ENCODE data around the gene ZNF20.

The ZNF20 gene

DNA sequence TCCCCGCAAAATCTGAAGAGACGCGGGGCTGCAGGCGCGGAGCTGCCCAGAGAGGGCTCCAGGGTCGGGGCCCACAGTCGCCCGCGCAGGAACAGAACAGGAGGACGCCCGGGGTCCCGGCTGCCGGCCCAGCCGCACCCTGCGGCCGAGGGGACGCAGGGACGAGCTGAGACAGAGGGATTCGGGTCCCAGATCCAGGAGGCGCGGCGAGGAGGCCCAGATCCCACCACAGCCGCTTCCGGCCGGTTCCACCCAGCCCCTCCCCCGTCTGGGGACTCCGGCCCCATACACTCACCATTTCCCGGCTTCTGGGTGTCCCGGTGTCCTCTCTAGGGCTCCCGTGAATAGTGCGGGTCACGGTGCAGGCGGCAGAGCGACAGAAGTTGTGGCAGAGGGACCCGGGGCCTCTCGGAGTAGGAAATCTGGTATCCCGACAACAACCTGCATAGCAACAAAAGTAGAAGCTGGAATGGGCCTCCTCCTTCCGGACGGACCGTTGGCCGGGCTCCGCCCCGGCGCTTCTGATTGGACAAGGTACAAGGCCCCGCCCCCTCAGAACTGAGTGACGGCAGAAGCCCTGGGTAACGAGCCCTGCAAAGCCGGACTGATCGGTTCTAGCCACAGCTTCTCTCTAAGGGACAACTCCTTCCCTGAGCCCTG, at the start of gene ZNF20:
Gene ZNF20 (minus strand): TSS at position 466 of the 660 bp plus-strand sequence. CDS start 168 bp downstream, at position 298.
- DNase-seq, result peak; percentile 90

DNA sequence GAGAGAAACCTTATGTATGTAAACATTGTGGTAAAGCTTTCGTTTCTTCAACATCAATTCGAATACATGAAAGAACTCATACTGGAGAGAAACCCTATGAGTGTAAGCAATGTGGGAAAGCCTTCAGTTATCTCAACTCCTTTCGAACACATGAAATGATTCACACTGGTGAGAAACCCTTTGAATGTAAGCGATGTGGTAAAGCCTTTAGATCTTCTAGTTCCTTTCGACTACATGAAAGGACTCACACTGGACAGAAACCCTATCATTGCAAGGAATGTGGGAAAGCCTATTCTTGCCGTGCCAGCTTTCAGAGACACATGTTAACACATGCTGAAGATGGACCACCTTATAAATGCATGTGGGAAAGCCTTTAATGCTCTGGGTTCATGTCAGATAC, 47.5 kb upstream of the ZNF20 start:
- no peak for DNase-seq

DNA sequence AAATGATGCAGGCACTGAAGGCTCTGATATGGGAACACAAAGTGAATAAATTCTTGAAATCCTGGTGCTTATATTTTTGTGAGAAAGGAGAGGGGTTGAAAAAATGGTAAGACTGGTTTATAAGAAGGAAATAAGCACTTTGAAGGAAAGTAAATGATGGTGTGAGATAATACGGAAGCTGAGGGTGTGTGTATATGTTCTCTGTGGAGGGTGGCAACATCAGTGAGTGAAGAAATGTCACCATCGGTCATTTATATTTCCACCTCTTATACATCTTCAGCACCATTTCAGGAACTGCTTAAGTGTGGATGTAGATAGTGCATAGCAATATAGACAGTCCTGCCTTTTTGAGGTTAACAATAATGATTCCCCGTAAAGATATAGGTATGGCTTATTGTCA, 40.2 kb upstream of the ZNF20 start:
- no peak for DNase-seq

- DNase-seq, result no peak
These were observed 26.5 kb upstream of the ZNF20 start for GRCh38 chr19:12166626-12167025.

GRCh38 chr19:12163826-12164225, 23.7 kb upstream of the ZNF20 start:
- no peak for DNase-seq

- peak; percentile 92 for DNase-seq
These were observed 23.0 kb upstream of the ZNF20 start, which contains the start of gene ZNF136 for GRCh38 chr19:12162882-12163806. ZNF136 (plus strand) TSS chr19:12163096; CDS start chr19:12163204, 108 bp downstream.

- DNase-seq, result no peak
These were observed 22.3 kb upstream of the ZNF20 start for GRCh38 chr19:12162513-12162881.

DNA sequence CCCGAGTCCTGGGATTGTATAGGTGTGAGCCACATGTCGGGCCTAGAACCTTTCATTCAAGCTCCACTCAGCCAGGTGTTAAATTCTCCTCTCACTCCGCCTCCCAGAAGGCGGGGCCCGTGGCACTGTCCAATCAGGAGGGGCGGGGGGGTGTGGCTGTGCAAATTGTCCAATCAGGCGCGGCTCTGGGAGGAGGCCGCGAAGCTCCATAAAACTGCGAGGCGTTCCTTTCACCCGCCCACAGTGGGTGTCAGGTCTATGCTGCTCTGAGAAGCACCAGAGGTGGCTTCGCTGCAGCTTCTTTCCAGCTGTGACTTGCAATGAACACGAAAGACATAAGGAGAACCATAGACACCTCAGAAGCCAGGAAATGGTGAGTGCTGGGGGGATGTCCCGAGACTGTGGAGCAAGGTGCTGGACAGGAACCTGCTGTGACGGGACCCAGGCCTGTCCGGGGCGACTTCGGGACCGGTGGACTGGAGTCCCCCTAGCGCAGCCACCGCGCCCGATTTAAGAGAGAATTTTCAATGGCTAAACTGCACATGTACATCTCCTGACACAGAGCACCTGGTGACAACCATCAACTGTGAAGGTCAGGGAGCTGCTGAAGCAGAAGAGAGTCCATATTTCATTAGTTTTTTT, 19.7 kb upstream of the ZNF20 start:
- no peak for DNase-seq

DNA sequence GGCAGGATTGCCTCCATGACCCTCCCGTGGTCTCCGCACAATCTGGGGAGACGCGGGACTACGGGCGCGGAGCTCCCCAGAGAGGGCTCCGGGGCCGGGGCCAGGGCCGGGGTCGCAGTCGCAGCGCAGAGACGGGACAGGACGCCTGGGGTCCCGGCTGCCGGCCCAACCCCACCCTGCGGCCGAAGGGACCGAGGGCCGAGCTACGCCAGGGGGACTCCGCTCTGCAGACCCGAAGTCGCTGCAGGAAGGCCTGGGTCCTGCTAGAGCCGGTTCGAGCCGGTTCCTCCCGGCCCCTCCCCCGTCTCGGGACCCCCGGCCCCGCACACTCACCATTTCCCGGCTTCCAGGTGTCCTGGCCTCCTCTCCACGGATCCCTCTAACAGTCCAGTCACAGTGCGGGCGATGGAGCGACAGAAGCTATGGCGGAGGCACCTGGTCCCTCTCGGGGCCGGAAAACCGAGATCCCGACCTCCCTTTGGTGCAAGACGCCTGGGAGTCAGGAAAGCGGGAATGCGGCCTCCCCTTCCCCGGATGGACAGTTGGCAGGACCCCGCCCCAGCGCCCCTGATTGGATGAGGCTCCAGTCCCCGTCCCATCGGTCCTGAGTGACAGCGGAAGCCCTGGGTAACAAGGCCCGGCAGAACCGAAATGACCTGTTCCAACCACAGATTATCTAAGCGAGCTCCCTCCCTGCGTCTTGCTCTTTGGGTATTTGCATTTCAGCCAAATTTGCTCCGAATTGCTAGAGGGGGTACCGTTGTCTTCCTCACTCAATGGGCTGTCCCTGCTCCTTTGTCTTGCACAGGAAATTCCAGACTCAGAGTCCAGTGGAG, 16.3 kb upstream of the ZNF20 start, which contains the start of gene ZNF625:
Gene ZNF625 (minus strand): TSS at position 512 of the 836 bp plus-strand sequence. CDS start 176 bp downstream, at position 336.
- peak; percentile 25 for DNase-seq

GRCh38 chr19:12155324-12155860, 15.2 kb upstream of the ZNF20 start:
- no peak for DNase-seq

GRCh38 chr19:12145348-12145747, 5.2 kb upstream of the ZNF20 start:
- DNase-seq, result no peak

DNA sequence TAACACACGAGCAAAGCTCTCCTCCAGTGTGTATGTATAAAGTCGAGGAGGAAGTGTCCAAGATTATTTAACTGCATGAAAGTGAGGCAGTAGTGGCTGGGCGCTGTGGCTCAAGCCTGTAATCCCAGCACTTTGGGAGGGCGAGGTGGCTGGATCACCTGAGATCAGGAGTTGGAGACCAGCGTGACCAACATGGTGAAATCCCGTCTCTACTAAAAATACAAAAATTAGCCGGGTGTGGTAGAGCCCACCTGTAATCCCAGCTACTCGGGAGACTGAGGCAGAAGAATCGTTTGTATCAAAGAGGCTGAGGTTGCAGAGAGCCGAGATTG, 1.2 kb upstream of the ZNF20 start:
- DNase-seq, result no peak

GRCh38 chr19:12140545-12141404, 625 bp upstream of the ZNF20 start:
- DNase-seq, result peak; percentile 86

- DNase-seq, result no peak
These were observed 881 bp downstream of the ZNF20 start for GRCh38 chr19:12139269-12139668.

DNA sequence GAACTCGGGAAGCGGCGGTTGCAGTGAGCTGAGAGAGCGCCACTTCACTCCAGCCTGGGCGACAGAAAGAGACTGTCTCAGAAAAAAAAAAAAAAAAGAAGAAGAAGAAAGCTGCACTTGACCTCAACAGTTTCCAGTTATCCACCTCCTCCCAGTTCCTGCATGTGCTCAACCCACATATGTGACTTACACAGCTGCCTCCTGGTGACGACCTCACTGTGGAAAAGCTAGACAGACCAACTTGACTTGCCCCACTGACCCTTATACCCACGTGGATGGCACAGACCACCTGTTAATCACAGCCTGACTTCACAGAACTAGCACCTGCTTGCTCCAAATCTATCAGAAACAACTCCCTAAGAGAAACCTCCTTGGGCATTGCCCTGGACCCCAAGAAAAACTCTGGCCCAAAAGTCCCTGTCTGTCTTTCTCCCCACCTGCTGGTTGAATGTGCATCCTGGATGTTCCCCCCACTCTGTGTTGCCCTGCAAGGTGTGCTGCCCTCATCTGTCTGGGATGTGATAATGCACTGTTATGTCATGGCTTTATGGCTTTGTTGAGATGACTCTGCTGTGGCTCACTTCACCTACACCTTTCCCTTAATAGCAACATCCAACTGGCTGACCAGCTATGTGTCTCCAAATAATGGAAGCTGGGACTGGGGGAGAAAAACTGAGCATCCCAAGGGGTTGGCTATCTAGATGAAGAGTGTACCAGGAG, 2.8 kb downstream of the ZNF20 start:
- peak; percentile 29 for DNase-seq

DNA sequence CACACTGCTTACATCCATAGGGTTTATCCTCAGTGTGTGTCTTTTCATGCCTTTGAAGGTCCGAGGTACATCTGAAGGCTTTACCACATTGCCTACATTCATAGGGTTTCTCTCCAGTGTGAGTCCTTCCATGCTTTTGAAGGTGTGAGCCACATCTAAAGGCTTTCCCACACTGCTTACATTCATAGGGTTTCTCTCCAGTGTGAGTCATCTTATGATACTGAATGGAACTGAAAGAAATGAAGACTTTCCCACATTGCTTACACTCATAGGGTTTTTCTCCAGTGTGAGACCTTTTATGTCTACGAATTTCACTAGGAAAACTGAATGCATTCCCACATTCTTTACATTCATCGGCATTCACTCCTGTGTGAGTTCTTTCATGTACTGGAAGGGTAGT, 7.1 kb downstream of the ZNF20 start:
- no peak for DNase-seq

DNA sequence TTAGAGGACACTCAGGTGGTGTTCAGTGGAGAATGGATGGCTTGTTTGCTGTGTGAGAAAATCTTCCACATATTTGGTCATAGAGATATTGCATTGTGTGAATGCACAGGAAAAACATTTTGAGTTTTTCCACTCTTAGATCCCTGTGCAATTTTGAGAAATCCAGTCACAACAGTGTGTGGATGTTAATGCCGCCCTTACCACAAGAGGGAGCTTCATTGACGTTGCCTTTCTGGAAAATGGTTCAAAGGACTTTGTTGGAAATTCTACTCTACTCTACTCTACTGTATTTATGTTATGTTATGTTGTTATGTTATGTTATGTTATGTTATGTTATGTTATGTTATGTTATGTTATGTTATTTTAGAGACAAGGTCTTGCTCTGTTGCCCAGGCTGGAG, 13.4 kb downstream of the ZNF20 start:
- no peak for DNase-seq

- no peak for DNase-seq
These were observed 22.8 kb downstream of the ZNF20 start for GRCh38 chr19:12117201-12117970.

DNA sequence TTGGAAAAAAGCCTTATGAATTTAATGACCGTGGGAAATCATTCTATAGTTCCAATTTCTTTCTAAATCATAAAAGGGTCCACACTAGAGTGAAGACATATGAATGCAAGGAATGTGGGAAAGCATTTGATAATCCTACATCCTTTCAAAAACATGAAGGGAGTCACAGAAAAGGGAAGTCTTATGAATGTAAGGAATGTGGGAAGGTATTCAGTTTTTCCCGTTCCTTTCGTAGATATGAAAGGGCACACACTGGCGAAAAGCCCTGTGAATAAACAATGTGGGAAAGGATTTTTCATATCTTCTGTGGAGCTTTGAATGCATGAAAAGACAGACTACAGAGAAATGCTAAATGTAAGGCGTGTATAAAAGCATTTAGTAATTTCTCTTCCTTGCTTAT, 27.0 kb downstream of the ZNF20 start:
- no peak for DNase-seq

DNA sequence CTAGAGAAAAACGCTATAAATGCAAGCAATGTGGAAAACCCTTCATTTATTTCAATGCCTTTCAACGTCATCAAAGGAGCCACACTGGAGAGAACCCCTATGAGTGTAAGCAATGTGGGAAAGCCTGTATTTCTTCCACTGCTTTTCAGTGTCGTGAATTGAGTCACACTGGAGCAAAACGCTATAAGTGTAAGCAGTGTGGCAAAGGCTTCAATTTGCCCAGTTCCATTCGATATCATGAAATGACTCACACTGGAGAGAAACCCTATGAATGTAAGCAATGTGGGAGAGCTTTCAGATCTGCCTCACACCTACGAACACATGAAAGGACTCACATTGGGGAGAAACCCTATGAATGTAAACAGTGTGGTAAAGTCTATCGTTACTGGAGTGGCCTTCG, 27.4 kb downstream of the ZNF20 start:
- DNase-seq, result no peak

All from stimulated activated CD4-positive, alpha-beta T cell treated with anti-CD3 and anti-CD28 coated beads, Interleukin-4, amount 100 ng/mL, for 1 hour (primary cell).